ENCODE data around the gene PTRH1. TPM values are rescaled to one million over a fixed set of nuclear protein-coding genes. Genes with fewer than 3 reads are reported as not detected.

The PTRH1 gene
- total RNA-seq, 2 donors from 2014 or later: 5.5 to 8.3 TPM

GRCh38 chr9:127744398-127745110 is 29.1 kb upstream of the PTRH1 start:
- ATAC-seq: no peak
- no peak for DNase-seq
- intact Hi-C loops (cut with DNase I, micrococcal nuclease): no loop called here

- ATAC-seq: peak; percentile 3
- intact Hi-C loops (cut with DNase I, micrococcal nuclease): no loop called here
- no peak for DNase-seq
Measured at GRCh38 chr9:127742435-127743088, 27.1 kb upstream of the PTRH1 start.

GRCh38 chr9:127741831-127742434 is 26.5 kb upstream of the PTRH1 start:
- peak; percentile 58 for ATAC-seq
- intact Hi-C loops (cut with DNase I, micrococcal nuclease): no loop called here
- peak; percentile 65 to 70 for DNase-seq

- ATAC-seq: no peak
- intact Hi-C loops (cut with DNase I, micrococcal nuclease): loop anchor here in 1 of 2 donors (5.0 to 10.0 kb wide), 3 partner anchors 43 to 235 kb away; no protein-coding TSS in a partner anchor
- DNase-seq: no peak
Measured at GRCh38 chr9:127739614-127740330, 24.3 kb upstream of the PTRH1 start.

- ATAC-seq: no peak
- intact Hi-C loops (cut with DNase I, micrococcal nuclease): loop anchor here in 1 of 2 donors (5.0 to 10.0 kb wide), 3 partner anchors 44 to 234 kb away; no protein-coding TSS in a partner anchor
- no peak for DNase-seq
Measured at GRCh38 chr9:127738666-127739065, 23.2 kb upstream of the PTRH1 start.

- intact Hi-C loops (cut with DNase I, micrococcal nuclease): loop anchor here in 1 of 2 donors (5.0 to 10.0 kb wide), 3 partner anchors 47 to 231 kb away; no protein-coding TSS in a partner anchor
- DNase-seq (no peak), ATAC-seq (no peak)
Measured at GRCh38 chr9:127735530-127736185, 20.2 kb upstream of the PTRH1 start.

GRCh38 chr9:127734747-127735529 is 19.5 kb upstream of the PTRH1 start, which contains the start of gene TOR2A:
TSS of gene TOR2A (minus strand) at chr9:127735294. CDS start at chr9:127735270, 24 bp downstream.
- intact Hi-C loops (cut with DNase I, micrococcal nuclease): loop anchor here (5.0 to 10.0 kb wide), 5 partner anchors 47 to 230 kb away; no protein-coding TSS in a partner anchor
- DNase-seq (peak; percentile 96 to 98), ATAC-seq (peak; percentile 95)

GRCh38 chr9:127734247-127734746 is 18.8 kb upstream of the PTRH1 start:
- ATAC-seq (no peak), DNase-seq (no peak)
- intact Hi-C loops (cut with DNase I, micrococcal nuclease): loop anchor here (5.0 to 10.0 kb wide), 3 partner anchors 142 to 229 kb away; no protein-coding TSS in a partner anchor

- DNase-seq: no peak
- intact Hi-C loops (cut with DNase I, micrococcal nuclease): loop anchor here (5.0 to 10.0 kb wide), 3 partner anchors 141 to 229 kb away; no protein-coding TSS in a partner anchor
- no peak for ATAC-seq
Measured at GRCh38 chr9:127733614-127734013, 18.2 kb upstream of the PTRH1 start.

- intact Hi-C loops (cut with DNase I, micrococcal nuclease): loop anchor here (5.0 to 10.0 kb wide), 3 partner anchors 140 to 228 kb away; no protein-coding TSS in a partner anchor
- DNase-seq (no peak), ATAC-seq (no peak)
Measured at GRCh38 chr9:127732444-127732843, 17.0 kb upstream of the PTRH1 start.

- no peak for DNase-seq
- no peak for ATAC-seq
- intact Hi-C loops (cut with DNase I, micrococcal nuclease): loop anchor here (5.0 to 10.0 kb wide), 3 partner anchors 140 to 227 kb away; no protein-coding TSS in a partner anchor
Measured at GRCh38 chr9:127731938-127732337, 16.5 kb upstream of the PTRH1 start.

GRCh38 chr9:127730799-127731410 is 15.4 kb upstream of the PTRH1 start:
- intact Hi-C loops (cut with DNase I, micrococcal nuclease): loop anchor here (5.0 to 10.0 kb wide), 3 partner anchors 139 to 226 kb away; no protein-coding TSS in a partner anchor

GRCh38 chr9:127730262-127730661 is 14.8 kb upstream of the PTRH1 start:
- DNase-seq (no peak), ATAC-seq (no peak)
- intact Hi-C loops (cut with DNase I, micrococcal nuclease): loop anchor here (5.0 to 10.0 kb wide), 3 partner anchors 138 to 225 kb away; no protein-coding TSS in a partner anchor

More at GRCh38 chr9:127730799-127731410, 15.4 kb upstream of the PTRH1 start:
- no peak for DNase-seq
- no peak for ATAC-seq

- DNase-seq: no peak
- ATAC-seq: no peak
- intact Hi-C loops (cut with DNase I, micrococcal nuclease): loop anchor here (5.0 to 10.0 kb wide), 3 partner anchors 137 to 225 kb away; no protein-coding TSS in a partner anchor
Measured at GRCh38 chr9:127729522-127730256, 14.2 kb upstream of the PTRH1 start.

- intact Hi-C loops (cut with DNase I, micrococcal nuclease): no loop called here
- DNase-seq: no peak
- ATAC-seq: no peak
Measured at GRCh38 chr9:127728808-127729207, 13.3 kb upstream of the PTRH1 start.

- DNase-seq (no peak), ATAC-seq (no peak)
- intact Hi-C loops (cut with DNase I, micrococcal nuclease): no loop called here
Measured at GRCh38 chr9:127726871-127727270, 11.4 kb upstream of the PTRH1 start.

Measured in left colon (tissue), 2 donors.